Transverse colon (tissue), 3 donors: Measurements from ENCODE around the gene ZNF500.

ENCODE experiments used
- EP300 ChIP-seq: sonication (generic); formaldehyde crosslinking; IDR thresholded peaks from one replicate; pipeline ENCODE4 v1.6.1; 2017; ENCODE audit warnings: antibody characterized with exemption, low read depth
- POLR2A ChIP-seq: fragments of 450-650 bp; IDR thresholded peaks from one replicate; pipeline ENCODE4 v1.6.1; 2016; ENCODE audit warnings: antibody characterized with exemption, mild to moderate bottlenecking, moderate library complexity
- TF ChIP-seq, protein P1 (sequence below), 5 experiments: fragments of 200-600 bp in 3 of 5; fragments of 450-650 bp in 2 of 5; sonication (generic) in 3 of 5; IDR thresholded peaks; 1 replicate in 2 of 5; 2 replicates in 3 of 5; pipeline ENCODE4 v1.5.1; 2016 to 2017; ENCODE audit warnings: antibody characterized with exemption in 5 of 5, inconsistent platforms in 3 of 5, mild to moderate bottlenecking in 2 of 5, moderate library complexity in 1 of 5

GRCh38 chr16:4814046-4814445, 47.1 kb upstream of the ZNF500 start:
- TF ChIP-seq, protein P1, sequence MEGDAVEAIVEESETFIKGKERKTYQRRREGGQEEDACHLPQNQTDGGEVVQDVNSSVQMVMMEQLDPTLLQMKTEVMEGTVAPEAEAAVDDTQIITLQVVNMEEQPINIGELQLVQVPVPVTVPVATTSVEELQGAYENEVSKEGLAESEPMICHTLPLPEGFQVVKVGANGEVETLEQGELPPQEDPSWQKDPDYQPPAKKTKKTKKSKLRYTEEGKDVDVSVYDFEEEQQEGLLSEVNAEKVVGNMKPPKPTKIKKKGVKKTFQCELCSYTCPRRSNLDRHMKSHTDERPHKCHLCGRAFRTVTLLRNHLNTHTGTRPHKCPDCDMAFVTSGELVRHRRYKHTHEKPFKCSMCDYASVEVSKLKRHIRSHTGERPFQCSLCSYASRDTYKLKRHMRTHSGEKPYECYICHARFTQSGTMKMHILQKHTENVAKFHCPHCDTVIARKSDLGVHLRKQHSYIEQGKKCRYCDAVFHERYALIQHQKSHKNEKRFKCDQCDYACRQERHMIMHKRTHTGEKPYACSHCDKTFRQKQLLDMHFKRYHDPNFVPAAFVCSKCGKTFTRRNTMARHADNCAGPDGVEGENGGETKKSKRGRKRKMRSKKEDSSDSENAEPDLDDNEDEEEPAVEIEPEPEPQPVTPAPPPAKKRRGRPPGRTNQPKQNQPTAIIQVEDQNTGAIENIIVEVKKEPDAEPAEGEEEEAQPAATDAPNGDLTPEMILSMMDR (IDR thresholded peaks at IDR 0.05) = no peak
- no peak for TF ChIP-seq POLR2A
- peak; percentile 28 for TF ChIP-seq EP300
